ENCODE measurements around the gene CCL19. TPM values are rescaled to one million over a fixed set of nuclear protein-coding genes. Genes with fewer than 3 reads are reported as not detected.

The CCL19 gene
- total RNA-seq, 1 donor from 2014 or later: not detected

DNA sequence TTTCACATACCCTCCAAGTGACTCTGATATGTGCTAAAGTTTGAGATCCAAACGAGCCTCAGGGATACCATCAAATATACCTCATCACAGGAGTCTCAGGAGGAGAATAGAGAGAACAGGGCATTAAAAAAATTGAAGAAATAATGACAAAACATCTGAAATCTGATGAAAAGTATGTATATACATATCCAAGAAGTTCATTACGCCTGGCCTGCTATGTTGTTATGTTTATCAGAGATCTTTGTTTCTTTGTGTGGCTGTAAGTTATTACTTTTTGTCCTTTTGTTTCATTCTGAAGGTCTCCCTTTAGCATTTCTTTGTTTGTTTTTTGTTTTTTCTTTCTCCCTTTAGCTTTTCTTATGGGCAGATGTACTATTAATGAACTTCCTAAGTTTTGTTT is 2.5 kb upstream of the CCL19 start:
- TF ChIP-seq, protein P1, sequence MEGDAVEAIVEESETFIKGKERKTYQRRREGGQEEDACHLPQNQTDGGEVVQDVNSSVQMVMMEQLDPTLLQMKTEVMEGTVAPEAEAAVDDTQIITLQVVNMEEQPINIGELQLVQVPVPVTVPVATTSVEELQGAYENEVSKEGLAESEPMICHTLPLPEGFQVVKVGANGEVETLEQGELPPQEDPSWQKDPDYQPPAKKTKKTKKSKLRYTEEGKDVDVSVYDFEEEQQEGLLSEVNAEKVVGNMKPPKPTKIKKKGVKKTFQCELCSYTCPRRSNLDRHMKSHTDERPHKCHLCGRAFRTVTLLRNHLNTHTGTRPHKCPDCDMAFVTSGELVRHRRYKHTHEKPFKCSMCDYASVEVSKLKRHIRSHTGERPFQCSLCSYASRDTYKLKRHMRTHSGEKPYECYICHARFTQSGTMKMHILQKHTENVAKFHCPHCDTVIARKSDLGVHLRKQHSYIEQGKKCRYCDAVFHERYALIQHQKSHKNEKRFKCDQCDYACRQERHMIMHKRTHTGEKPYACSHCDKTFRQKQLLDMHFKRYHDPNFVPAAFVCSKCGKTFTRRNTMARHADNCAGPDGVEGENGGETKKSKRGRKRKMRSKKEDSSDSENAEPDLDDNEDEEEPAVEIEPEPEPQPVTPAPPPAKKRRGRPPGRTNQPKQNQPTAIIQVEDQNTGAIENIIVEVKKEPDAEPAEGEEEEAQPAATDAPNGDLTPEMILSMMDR (conservative IDR thresholded peaks at IDR 0.05; ENCODE audit: low read depth, low read length): no peak
- DNase-seq (ENCODE audit: low read depth): no peak
- no peak overlapping the region for H3K4me3 ChIP-seq (ENCODE audit: low read depth, low read length)

DNA sequence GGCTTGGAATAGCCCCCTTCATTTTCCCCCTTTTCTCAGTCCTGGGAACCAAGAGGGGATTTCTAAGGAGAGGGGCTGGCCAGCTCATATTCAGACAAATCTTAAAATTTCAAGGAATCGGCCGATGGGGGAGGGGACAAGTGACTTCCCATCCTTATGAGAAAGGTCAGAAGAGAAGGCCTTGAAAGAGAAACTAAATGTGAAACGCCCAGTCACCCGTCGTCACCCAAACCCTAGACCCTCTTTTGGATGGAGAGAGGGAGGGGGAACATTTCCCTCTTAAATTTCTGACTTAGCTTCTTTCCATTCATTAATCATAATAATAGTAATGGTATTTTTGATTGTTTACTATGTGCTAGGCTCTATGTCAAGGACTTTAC is 850 bp upstream of the CCL19 start:
- TF ChIP-seq, protein P1 (conservative IDR thresholded peaks at IDR 0.05; ENCODE audit: low read depth, low read length): no peak

DNA sequence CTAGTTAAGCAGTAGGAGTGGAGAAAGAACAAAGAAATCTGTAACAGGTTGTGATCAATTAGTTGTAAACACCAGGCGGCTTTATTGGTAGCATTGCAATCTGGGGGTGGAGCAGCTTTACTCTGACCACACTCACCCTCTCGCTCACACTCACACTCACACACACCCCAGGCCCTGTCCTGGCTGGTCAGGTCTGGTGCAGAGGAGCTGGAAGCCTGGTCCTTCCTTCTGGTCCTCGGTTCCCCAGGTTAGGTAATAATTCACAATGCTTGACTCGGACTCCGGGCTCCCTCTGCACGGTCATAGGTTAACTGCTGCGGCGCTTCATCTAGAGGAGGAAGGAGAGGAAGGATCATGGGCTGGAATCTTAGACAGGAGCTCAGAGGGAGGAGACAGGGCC is 1.6 kb downstream of the CCL19 start:
- TF ChIP-seq, protein P1 (conservative IDR thresholded peaks at IDR 0.05; ENCODE audit: low read depth, low read length): no peak
- H3K4me3 ChIP-seq (ENCODE audit: low read depth, low read length): no peak overlapping the region
- DNase-seq (ENCODE audit: low read depth): no peak

More for the DNA sequence above, 850 bp upstream of the CCL19 start:
- DNase-seq (ENCODE audit: low read depth): no peak
- no peak overlapping the region for H3K4me3 ChIP-seq (ENCODE audit: low read depth, low read length)

DNA sequence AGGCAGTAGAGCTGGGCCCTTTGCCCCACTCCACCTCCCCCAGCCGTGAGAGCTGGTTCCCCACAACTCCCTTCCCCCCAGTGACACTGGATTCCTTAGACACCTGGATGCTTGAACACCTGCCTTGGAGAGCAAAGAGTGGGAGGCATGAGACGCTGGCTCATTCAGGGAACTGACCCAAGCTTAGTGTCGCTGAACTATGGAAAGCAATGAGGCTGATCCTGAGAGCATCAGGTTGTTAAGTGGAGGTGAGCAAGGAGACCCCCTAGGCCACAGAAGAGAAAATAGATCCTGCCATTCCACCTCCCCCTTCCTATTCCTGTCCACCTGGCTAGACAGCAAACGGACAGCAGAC is 2.0 kb downstream of the CCL19 start:
- DNase-seq (ENCODE audit: low read depth): no peak
- no peak overlapping the region for H3K4me3 ChIP-seq (ENCODE audit: low read depth, low read length)
- TF ChIP-seq, protein P1 (conservative IDR thresholded peaks at IDR 0.05; ENCODE audit: low read depth, low read length): no peak

DNA sequence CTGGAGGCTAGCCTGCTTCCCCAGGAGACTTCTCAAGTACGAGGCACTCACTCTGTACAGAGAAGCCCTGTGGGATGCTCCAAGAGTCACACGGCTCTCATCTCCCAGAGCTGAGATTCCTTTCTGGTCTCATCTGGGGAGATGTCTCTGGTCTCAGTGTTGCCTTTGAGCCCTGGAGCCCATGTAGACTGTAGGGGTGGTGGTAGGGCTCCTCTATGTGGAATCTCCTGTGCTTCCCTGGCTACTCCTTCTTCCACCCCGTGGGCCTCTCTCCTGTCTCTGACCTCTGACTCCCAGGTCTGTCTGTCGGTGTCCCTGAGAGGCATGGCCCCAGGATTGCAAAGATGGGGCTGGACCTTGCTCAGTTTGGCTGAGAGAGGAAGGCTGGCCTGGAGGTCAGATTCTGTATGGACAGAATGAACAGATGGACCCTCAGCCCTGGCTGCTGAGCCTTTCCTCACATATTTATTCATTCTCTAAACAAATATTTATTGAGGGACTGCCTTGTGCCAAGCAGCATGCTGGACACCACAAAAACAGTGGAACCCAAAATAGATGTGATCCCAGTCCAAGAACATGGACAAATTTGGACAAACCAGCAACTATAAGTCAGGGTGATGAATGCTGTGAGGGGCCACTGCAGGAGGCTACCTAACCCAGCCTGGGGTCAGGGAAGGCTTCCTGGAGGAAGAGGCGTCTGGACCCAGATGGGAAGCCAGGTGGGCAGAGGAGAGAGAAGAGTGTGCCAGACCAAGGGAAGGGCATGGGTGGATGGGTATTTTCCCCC is 2.6 kb downstream of the CCL19 start:
- H3K4me3 ChIP-seq (ENCODE audit: low read depth, low read length): no peak overlapping the region
- TF ChIP-seq, protein P1 (conservative IDR thresholded peaks at IDR 0.05; ENCODE audit: low read depth, low read length): no peak
- DNase-seq (ENCODE audit: low read depth): no peak

DNA sequence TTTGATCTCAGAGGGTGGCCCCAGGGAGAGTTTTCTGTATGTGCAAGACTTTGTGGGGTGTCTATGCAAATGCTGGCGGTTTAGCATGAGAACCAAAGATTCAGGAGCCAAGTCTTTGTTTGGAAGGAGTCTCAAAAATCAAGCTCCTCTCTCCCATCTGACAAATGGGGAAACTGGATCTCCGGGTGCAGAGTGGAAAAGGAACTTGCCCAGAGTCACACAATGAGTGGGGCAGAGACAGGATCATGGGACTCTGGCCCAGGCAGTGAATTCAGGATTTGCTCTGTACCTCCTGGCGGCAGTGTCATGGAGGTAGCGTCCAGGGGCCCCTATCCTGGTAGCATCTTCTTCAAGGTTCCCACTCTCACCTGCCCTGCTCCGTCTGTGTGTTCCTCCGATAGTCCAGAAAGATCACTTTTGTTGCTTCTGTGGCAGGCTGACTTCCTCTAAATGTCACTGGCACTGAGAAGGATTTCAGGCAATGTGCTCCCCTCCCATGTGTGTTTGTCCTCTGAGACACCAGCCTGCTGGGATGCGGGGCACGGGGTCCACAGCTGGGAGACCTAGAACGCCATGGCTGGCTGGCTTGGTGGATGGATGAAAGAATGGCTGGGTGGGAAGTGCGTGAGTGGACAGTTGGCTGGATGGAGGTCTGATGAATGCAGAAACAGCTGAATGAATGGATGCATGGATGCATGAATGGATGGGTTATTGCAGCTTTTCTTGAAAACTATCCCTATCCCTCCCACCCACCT is 3.6 kb downstream of the CCL19 start:
- H3K4me3 ChIP-seq (ENCODE audit: low read depth, low read length): no peak overlapping the region
- TF ChIP-seq, protein P1 (conservative IDR thresholded peaks at IDR 0.05; ENCODE audit: low read depth, low read length): no peak
- DNase-seq (ENCODE audit: low read depth): no peak

All from epithelial cell of proximal tubule (primary cell).